ENCODE measurements around the gene TBCD.

- TF ChIP-seq CTCF (IDR thresholded peaks at IDR 0.05; ENCODE audit: poor library complexity, severe bottlenecking), result no peak
- TF ChIP-seq POLR2AphosphoS5 (IDR thresholded peaks at IDR 0.05), result no peak
- no peak for TF ChIP-seq EZH2 (IDR thresholded peaks at IDR 0.05; ENCODE audit: borderline replicate concordance, insufficient read depth, low read length, poor library complexity, severe bottlenecking)
- no peak for TF ChIP-seq TAF1 (IDR thresholded peaks at IDR 0.05; ENCODE audit: low read depth)
Measured at GRCh38 chr17:82881324-82881823, 129.5 kb downstream of the TBCD start.

All from neural cell (in vitro differentiated cells).